IMR-90 (cell line): ENCODE measurements around the gene OR2T12. TPM values are rescaled to one million over a fixed set of nuclear protein-coding genes. Genes with fewer than 3 reads are reported as not detected.

Source experiments
- ATAC-seq: fragments of 200-7000 bp; cut with Tn5 transposase; 2 replicates; pipeline ENCODE4 v1.9.1; 2020; ENCODE audit warnings: low read depth, mild to moderate bottlenecking, moderate library complexity
- BruUV-seq: library from RNA; stranded (reverse); fragments of 400-500 nt; replicated peaks from 2 replicates; lab custom pipeline; 2021; lab: Mats Ljungman, UMichigan
- CTCF ChIA-PET: fragments of 300-600 bp; formaldehyde crosslinking; extraction: SDS; loops from one replicate; lab custom pipeline; 2021; ENCODE audit warnings: antibody characterized with exemption; lab: Yijun Ruan, JAX
- POLR2A ChIA-PET: fragments of 300-600 bp; sonication (Branson Sonifier 250); formaldehyde crosslinking; loops from one replicate; lab custom pipeline; 2022; ENCODE audit warnings: antibody characterized with exemption; ENCODE audit not compliant: unreplicated experiment; lab: Charles Lee
- DNase-seq: peaks from one replicate; pipeline ENCODE4 v3.0.0; 2013
- H2AFZ ChIP-seq: replicated peaks from 2 replicates; pipeline ENCODE3; 2013; ENCODE audit warnings: low read length, mild to moderate bottlenecking; ENCODE audit not compliant: poor library complexity
- H2AK5ac ChIP-seq: 2 replicates; pipeline ENCODE4 v1.6.1; 2013; ENCODE audit warnings: low read depth, low read length, inconsistent platforms
- H2AK9ac ChIP-seq: replicated peaks from 2 replicates; pipeline ENCODE3; 2013; ENCODE audit warnings: mild to moderate bottlenecking, low read depth, low read length, moderate library complexity; ENCODE audit not compliant: poor library complexity
- H2BK120ac ChIP-seq: 2 replicates; pipeline ENCODE4 v1.6.1; 2013; ENCODE audit warnings: low read depth, low read length, inconsistent platforms
- H2BK15ac ChIP-seq: 3 replicates; pipeline ENCODE4 v1.6.1; 2013; ENCODE audit warnings: low read depth, low read length, inconsistent platforms
- H2BK20ac ChIP-seq: 2 replicates; pipeline ENCODE4 v1.6.1; 2013; ENCODE audit warnings: low read depth, mild to moderate bottlenecking, inconsistent platforms, low read length, moderate library complexity
- H2BK5ac ChIP-seq: 2 replicates; pipeline ENCODE4 v1.6.1; 2013; ENCODE audit warnings: mild to moderate bottlenecking, low read depth, low read length, inconsistent platforms; ENCODE audit not compliant: poor library complexity, severe bottlenecking
- H3K14ac ChIP-seq: replicated peaks from 2 replicates; pipeline ENCODE4 v1.6.1; 2013; ENCODE audit warnings: low read depth, low read length, inconsistent platforms
- H3K18ac ChIP-seq: 2 replicates; pipeline ENCODE4 v1.6.1; 2013; ENCODE audit warnings: low read depth, low read length, control low read depth
- H3K23ac ChIP-seq: 2 replicates; pipeline ENCODE4 v1.6.1; 2013; ENCODE audit warnings: low read depth, low read length, inconsistent platforms
- H3K27ac ChIP-seq: 2 replicates; pipeline ENCODE4 v1.5.1; 2013; ENCODE audit warnings: mild to moderate bottlenecking, control low read depth, low read length; ENCODE audit not compliant: insufficient read depth
- H3K27me3 ChIP-seq: 2 replicates; pipeline ENCODE4 v1.6.1; 2013; ENCODE audit warnings: low read length; ENCODE audit not compliant: control insufficient read depth, insufficient read depth
- H3K36me3 ChIP-seq: 2 replicates; pipeline ENCODE4 v1.6.1; 2013; ENCODE audit warnings: low read length, mixed read lengths; ENCODE audit not compliant: control insufficient read depth, insufficient read depth
- H3K4ac ChIP-seq: 2 replicates; pipeline ENCODE4 v1.6.1; 2013; ENCODE audit warnings: low read depth, low read length, inconsistent platforms
- H3K4me1 ChIP-seq: 2 replicates; pipeline ENCODE4 v1.6.1; 2013; ENCODE audit warnings: low read length, mixed read lengths; ENCODE audit not compliant: control insufficient read depth, insufficient read depth
- H3K4me2 ChIP-seq: 2 replicates; pipeline ENCODE4 v1.6.1; 2013; ENCODE audit warnings: low read depth, mild to moderate bottlenecking, control low read depth, low read length, moderate library complexity
- H3K4me3 ChIP-seq: 2 replicates; pipeline ENCODE4 v1.5.1; 2013; ENCODE audit warnings: low read depth, mild to moderate bottlenecking, control low read depth, low read length, moderate library complexity; ENCODE audit not compliant: insufficient read depth
- H3K56ac ChIP-seq: 2 replicates; pipeline ENCODE4 v1.6.1; 2013; ENCODE audit warnings: low read length, inconsistent platforms; ENCODE audit not compliant: insufficient read depth; ENCODE audit errors: extremely low read depth
- H3K79me1 ChIP-seq, 2 experiments: 2 replicates each; pipeline ENCODE4 v1.6.1; 2013; ENCODE audit warnings: low read length in 2 of 2, inconsistent platforms in 1 of 2, low read depth in 1 of 2
- H3K9ac ChIP-seq: 2 replicates; pipeline ENCODE4 v1.6.1; 2013; ENCODE audit warnings: low read depth, low read length, control low read depth
- H3K9me1 ChIP-seq: 2 replicates; pipeline ENCODE4 v1.6.1; 2013; ENCODE audit warnings: low read length, inconsistent platforms; ENCODE audit not compliant: insufficient read depth
- H3K9me3 ChIP-seq: 2 replicates; pipeline ENCODE4 v1.6.1; 2013; ENCODE audit warnings: low read length; ENCODE audit not compliant: control insufficient read depth, insufficient read depth
- H4K20me1 ChIP-seq: 2 replicates; pipeline ENCODE4 v1.6.1; 2013; ENCODE audit warnings: low read length, inconsistent platforms; ENCODE audit not compliant: insufficient read depth
- H4K5ac ChIP-seq: 2 replicates; pipeline ENCODE4 v1.6.1; 2013; ENCODE audit warnings: mild to moderate bottlenecking, low read depth, low read length, control low read depth
- H4K8ac ChIP-seq, 2 experiments: 2 replicates each; pipeline ENCODE4 v1.6.1; 2013; ENCODE audit warnings: low read depth in 2 of 2, low read length in 2 of 2, control low read depth in 1 of 2, inconsistent platforms in 1 of 2
- H4K91ac ChIP-seq: 2 replicates; pipeline ENCODE4 v1.6.1; 2013; ENCODE audit warnings: low read depth, low read length, inconsistent platforms; ENCODE audit not compliant: insufficient read depth
- BHLHE40 ChIP-seq: fragments of 150-350 bp; IDR thresholded peaks from 2 replicates; pipeline ENCODE4 v1.6.1; 2016; ENCODE audit warnings: mild to moderate bottlenecking, low read depth, low read length
- CEBPB ChIP-seq: IDR thresholded peaks from 2 replicates; pipeline ENCODE4 v1.6.1; 2012; ENCODE audit warnings: low read depth, low read length, improper control_type of control experiment
- CHD1 ChIP-seq: IDR thresholded peaks from 2 replicates; pipeline ENCODE4 v1.6.1; 2012; ENCODE audit warnings: low read depth, low read length, improper control_type of control experiment
- CTCF ChIP-seq: conservative IDR thresholded peaks from 2 replicates; pipeline ENCODE4 v1.5.1; 2012; ENCODE audit warnings: mild to moderate bottlenecking, low read depth, low read length, improper control_type of control experiment
- ELK1 ChIP-seq: fragments of 150-350 bp; IDR thresholded peaks from 2 replicates; pipeline ENCODE4 v1.6.1; 2016; ENCODE audit warnings: low read depth, mild to moderate bottlenecking, low read length, moderate library complexity, borderline replicate concordance
- FOS ChIP-seq: fragments of 150-350 bp; IDR thresholded peaks from 2 replicates; pipeline ENCODE4 v1.6.1; 2016; ENCODE audit warnings: low read depth, low read length
- MAFK ChIP-seq: IDR thresholded peaks from 2 replicates; pipeline ENCODE4 v1.6.1; 2012; ENCODE audit warnings: low read depth, low read length, improper control_type of control experiment
- MAZ ChIP-seq: IDR thresholded peaks from 2 replicates; pipeline ENCODE4 v1.6.1; 2012; ENCODE audit warnings: low read depth, mild to moderate bottlenecking, low read length, improper control_type of control experiment, moderate library complexity, borderline replicate concordance
- MXI1 ChIP-seq: IDR thresholded peaks from 2 replicates; pipeline ENCODE4 v1.6.1; 2012; ENCODE audit warnings: low read depth, mild to moderate bottlenecking, low read length, moderate library complexity, borderline replicate concordance
- NFE2L2 ChIP-seq: fragments of 150-350 bp; IDR thresholded peaks from 2 replicates; pipeline ENCODE4 v1.6.1; 2016; ENCODE audit warnings: low read depth, mild to moderate bottlenecking, low read length
- POLR2A ChIP-seq: IDR thresholded peaks from 2 replicates; pipeline ENCODE4 v1.6.1; 2012; ENCODE audit warnings: mild to moderate bottlenecking, low read depth, low read length
- RAD21 ChIP-seq: IDR thresholded peaks from 2 replicates; pipeline ENCODE4 v1.6.1; 2012; ENCODE audit warnings: low read length, improper control_type of control experiment
- RCOR1 ChIP-seq: IDR thresholded peaks from 2 replicates; pipeline ENCODE4 v1.6.1; 2012; ENCODE audit warnings: mild to moderate bottlenecking, low read length, improper control_type of control experiment; ENCODE audit not compliant: insufficient replicate concordance
- RFX5 ChIP-seq: IDR thresholded peaks from 2 replicates; pipeline ENCODE4 v1.8.0; 2012; ENCODE audit warnings: low read depth, mild to moderate bottlenecking, low read length, moderate library complexity
- SMC3 ChIP-seq: fragments of 150-350 bp; IDR thresholded peaks from 2 replicates; pipeline ENCODE4 v1.6.1; 2016; ENCODE audit warnings: low read depth, mild to moderate bottlenecking, antibody characterized with exemption, low read length, moderate library complexity
- USF2 ChIP-seq: fragments of 150-350 bp; IDR thresholded peaks from 2 replicates; pipeline ENCODE4 v1.6.1; 2017; ENCODE audit warnings: mild to moderate bottlenecking, antibody characterized with exemption, low read length, low read depth
- WGBS, 2 experiments: methylation state at CpG; one replicate each; pipeline versions ENCODE4 v1.1.5 to v1.1.7; 2013; ENCODE audit warnings: missing lambda C conversion rate in 2 of 2; ENCODE audit not compliant: insufficient read length in 1 of 2; ENCODE audit errors: extremely low coverage in 2 of 2; 5-methylcytosine and 5-hydroxymethylcytosine counted together
- dilution Hi-C: fragments of 300-500 bp; cut with HindIII; formaldehyde crosslinking; loops from one replicate; pipeline ENCODE4 v1.14.3; 2018; ENCODE audit warnings: low sequenced_read_pairs; ENCODE audit not compliant: unreplicated experiment
- in situ Hi-C: fragments of 300-500 bp; cut with MboI; formaldehyde crosslinking; loops from 3 replicates; pipeline ENCODE4 v1.14.3; 2019; ENCODE audit warnings: low sequenced_read_pairs, inconsistent platforms, mixed read lengths
- intact Hi-C: fragments of 100-400 bp; cut with micrococcal nuclease; formaldehyde crosslinking; loops from 2 replicates; pipeline ENCODE4 v1.10.0; 2022
- polyA plus RNA-seq, 3 experiments: library from polyadenylated mRNA; depleted of rRNA; stranded (reverse); fragments of >200 nt; gene quantifications; 2 replicates each; pipeline ENCODE4 v1.2.3, GENCODE V29; 2012; ENCODE audit warnings: low replicate concordance in 1 of 3
- total RNA-seq: library from RNA; depleted of rRNA; stranded (reverse); fragments of >200 nt; gene quantifications from 2 replicates; pipeline ENCODE4 v1.2.3, GENCODE V29; 2012

OR2T12 gene
- total and polyA plus RNA-seq, 2 of the 4 experiments (the other 2 are of a cell fraction) = not detected

GRCh38 chr1:248324468-248324867 lies 21.2 kb upstream of the OR2T12 start, which contains the start of gene OR2M7:
OR2M7 (minus strand) TSS chr1:248324568; CDS start chr1:248324568, 0 bp downstream.
- DNase-seq = no peak
- Histone ChIP-seq H2BK15ac (no peak within 1 kb of the TSS), H3K27me3 (no peaks in the 10 kb centered on the region), H2BK20ac (no peak within 1 kb of the TSS), H3K18ac (no peak within 1 kb of the TSS), H3K56ac (no peak within 1 kb of the TSS), H4K5ac (no peak within 1 kb of the TSS), H3K9me1 (no peaks in the 10 kb centered on the region), H2AK5ac (no peak within 1 kb of the TSS), H3K4ac (no peak within 1 kb of the TSS), H3K79me1 (no peaks in the 10 kb centered on the region), H4K8ac (no peak within 1 kb of the TSS), H3K27ac (no peak within 1 kb of the TSS), H3K23ac (no peak within 1 kb of the TSS), H2AFZ (no peak within 1 kb of the TSS), H3K14ac (no peak within 1 kb of the TSS), H2BK5ac (no peak within 1 kb of the TSS), H3K36me3 (no peaks in the 10 kb centered on the region), H2BK120ac (no peak within 1 kb of the TSS), H4K91ac (no peak within 1 kb of the TSS), H3K9me3 (peaks cover 2% of the 10 kb centered on the region; the same call in 1 of the 2 replicates), H4K20me1 (no peaks in the 10 kb centered on the region), H3K4me2 (no peak within 1 kb of the TSS), H3K9ac (no peak within 1 kb of the TSS), H2AK9ac (no peak within 1 kb of the TSS), H3K4me3 (no peak within 1 kb of the TSS), H3K4me1 (no peaks in the 10 kb centered on the region)
- ChIA-PET POLR2A (no interaction called here), CTCF (no interaction called here)
- in situ Hi-C loops (no loop called here), intact Hi-C loops (no loop called here), dilution Hi-C loops (no loop called here)
- TF ChIP-seq CEBPB (no peak), POLR2A (no peak), ELK1 (no peak), MAZ (no peak), NFE2L2 (no peak), CTCF (no peak), RFX5 (no peak), CHD1 (no peak), MXI1 (no peak), BHLHE40 (no peak), SMC3 (no peak), RAD21 (no peak), USF2 (no peak), MAFK (no peak), FOS (no peak), RCOR1 (no peak)
- no TSS peak for BruUV-seq
- ATAC-seq = no peak
- no CpG with 5 or more reads among the region's 1 CpG for WGBS, 2 experiments
